ENCODE measurements around the gene KRTAP9-9. TPM values are rescaled to one million over a fixed set of nuclear protein-coding genes. Genes with fewer than 3 reads are reported as not detected.

The KRTAP9-9 gene
- total and polyA plus RNA-seq, 2 of the 8 experiments (the other 6 are each of a cell fraction or from before 2014, with no cell fraction given) = not detected

- Histone ChIP-seq H2BK15ac (ENCODE audit: low read length) (no peak overlapping the region), H3K4me2 (ENCODE audit: insufficient read depth in 1 of 2, low read depth in 2 of 2, low read length in 2 of 2) (no peak overlapping the region), H4K8ac (ENCODE audit: extremely low read depth, insufficient read depth, low read length) (no peak overlapping the region), H3K4ac (replicated peaks; ENCODE audit: insufficient read length, low read depth, low read length) (no peak overlapping the region), H4K91ac (replicated peaks; ENCODE audit: insufficient read length, low read length) (no peak overlapping the region), H3K9ac (replicated peaks in 1 of 4; ENCODE audit: extremely low read depth in 1 of 4, low read depth in 3 of 4, low read length in 3 of 4) (no peak overlapping the region), H3K79me2 (ENCODE audit: control insufficient read depth in 1 of 2, insufficient read depth in 2 of 2, low read length in 2 of 2) (no peaks in the 10 kb centered on the region), H3K79me1 (ENCODE audit: low read depth, low read length) (no peaks in the 10 kb centered on the region), H3K4me3 (ENCODE audit: extremely low read depth in 1 of 4, insufficient read depth in 2 of 4, low read depth in 3 of 4, low read length in 4 of 4) (no peak overlapping the region), H3K23me2 (ENCODE audit: low read depth, low read length) (no peaks in the 10 kb centered on the region), H2BK12ac (ENCODE audit: low read depth, low read length) (no peak overlapping the region), H3K23ac (ENCODE audit: insufficient read length) (no peak overlapping the region), H2BK120ac (replicated peaks; ENCODE audit: low read depth, low read length) (no peak overlapping the region), H3K18ac (ENCODE audit: extremely low read depth, low read length) (no peak overlapping the region), H4K20me1 (replicated peaks in 1 of 2; ENCODE audit: control insufficient read depth in 1 of 2, insufficient read depth in 2 of 2, low read length in 2 of 2) (no peaks in the 10 kb centered on the region), H4K5ac (ENCODE audit: insufficient read length, low read depth, low read length) (no peak overlapping the region), H2AFZ (ENCODE audit: low read length) (peak overlapping the region; percentile 67; the same call in 1 of the 2 replicates), H2AK5ac (ENCODE audit: low read depth, low read length) (no peak overlapping the region), H3K56ac (replicated peaks; ENCODE audit: insufficient read length, low read depth, low read length) (no peak overlapping the region), H3K4me1 (replicated peaks in 1 of 4; ENCODE audit: control insufficient read depth in 3 of 4, insufficient read depth in 4 of 4, low read length in 3 of 4) (no peaks in the 10 kb centered on the region), H3K27ac (ENCODE audit: low read depth, low read length) (no peak overlapping the region), H2BK20ac (ENCODE audit: low read length) (0 out of 2 replicates have a peak overlapping the region, but pooled peaks have one; percentile 0), H3K9me3 (ENCODE audit: insufficient read depth in 2 of 2, low read depth in 1 of 2, low read length in 1 of 2) (no peaks in the 10 kb centered on the region), H3K14ac (ENCODE audit: insufficient read length) (no peak overlapping the region), H2BK5ac (ENCODE audit: low read depth, low read length) (no peak overlapping the region), H3K36me3 (ENCODE audit: control insufficient read depth in 2 of 4, insufficient read depth in 4 of 4, low read length in 3 of 4) (no peaks in the 10 kb centered on the region), H3K27me3 (replicated peaks in 1 of 4; ENCODE audit: control insufficient read depth in 3 of 4, extremely low read depth in 1 of 4, insufficient read depth in 3 of 4, low read length in 3 of 4) (no peaks in the 10 kb centered on the region)
- POLR2A ChIA-PET (ENCODE audit: partially characterized antibody) = no interaction called here
- TF ChIP-seq EP300 (IDR thresholded peaks at IDR 0.05; ENCODE audit: borderline replicate concordance in 1 of 2, low read depth in 2 of 2, low read length in 2 of 2) (no peak), RXRA (IDR thresholded peaks at IDR 0.05; ENCODE audit: insufficient read depth, low read depth, low read length) (no peak), SP2 (IDR thresholded peaks at IDR 0.05; ENCODE audit: low read length) (no peak), POLR2A (IDR thresholded peaks at IDR 0.05; ENCODE audit: control extremely low read depth in 1 of 2, low read depth in 2 of 2, low read length in 2 of 2) (no peak), KDM4A (IDR thresholded peaks at IDR 0.05; ENCODE audit: low read depth, low read length, severe bottlenecking) (no peak), JUN (IDR thresholded peaks at IDR 0.05; ENCODE audit: low read depth, low read length) (no peak), YY1 (IDR thresholded peaks at IDR 0.05; ENCODE audit: low read depth, low read length) (no peak)
- TF ChIP-seq, protein P1, sequence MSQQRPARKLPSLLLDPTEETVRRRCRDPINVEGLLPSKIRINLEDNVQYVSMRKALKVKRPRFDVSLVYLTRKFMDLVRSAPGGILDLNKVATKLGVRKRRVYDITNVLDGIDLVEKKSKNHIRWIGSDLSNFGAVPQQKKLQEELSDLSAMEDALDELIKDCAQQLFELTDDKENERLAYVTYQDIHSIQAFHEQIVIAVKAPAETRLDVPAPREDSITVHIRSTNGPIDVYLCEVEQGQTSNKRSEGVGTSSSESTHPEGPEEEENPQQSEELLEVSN (IDR thresholded peaks at IDR 0.05) = no peak
- CTCF ChIA-PET (ENCODE audit: partially characterized antibody) = interaction anchor here (0.9 to 1.1 kb wide), 2 partner anchors 38 to 44 kb away, joined by 3 read pairs; no protein-coding TSS in a partner anchor
- FAIRE-seq = no peak
- 77% methylated on average over 3 of the region's 3 CpGs; no CpG with 5 or more reads in 1 of the 2 experiments for WGBS, 2 experiments (ENCODE audit: extremely low coverage in 1 of 2, insufficient coverage in 1 of 2, insufficient read length in 1 of 2, insufficient replicate concordance in 2 of 2, low coverage in 1 of 2, low lambda C conversion rate in 2 of 2, missing lambda C conversion rate in 1 of 2)
- DNase-seq (ENCODE audit: low read depth in 1 of 2, low spot score in 2 of 2) = no peak
These were observed 28.9 kb downstream of the KRTAP9-9 start for GRCh38 chr17:41284043-41284442.

All from H1 (cell line).